ENCODE measurements around the gene MS4A13.

- TF ChIP-seq POLR2A (IDR thresholded peaks at IDR 0.05) (no peak), CTCF (IDR thresholded peaks at IDR 0.05) (no peak)
Observed at GRCh38 chr11:60498853-60499252, 16.3 kb upstream of the MS4A13 start.

All from Peyer's patch (tissue), 4 donors.